ENCODE results near the gene TOMM6.

The TOMM6 gene

GRCh38 chr6:41824571-41825569, 37.4 kb downstream of the TOMM6 start:
- DNase-seq (ENCODE audit: low read depth): peak; percentile 13

- DNase-seq (ENCODE audit: low read depth): no peak
These were observed 39.0 kb downstream of the TOMM6 start for GRCh38 chr6:41826343-41827022.

GRCh38 chr6:41832263-41832662, 44.8 kb downstream of the TOMM6 start:
- DNase-seq (ENCODE audit: low read depth): no peak

GRCh38 chr6:41836022-41836659, 48.6 kb downstream of the TOMM6 start:
- no peak for DNase-seq (ENCODE audit: low read depth)

GRCh38 chr6:41836660-41837052, 49.2 kb downstream of the TOMM6 start:
- no peak for DNase-seq (ENCODE audit: low read depth)
